Hepatocyte (in vitro differentiated cells): ENCODE data around the gene DLG2. TPM values are rescaled to one million over a fixed set of nuclear protein-coding genes. Genes with fewer than 3 reads are reported as not detected.

ENCODE experiments used
- DNase-seq: peaks from one replicate; pipeline ENCODE4 v3.0.0-alpha.2; 2016; ENCODE audit warnings: low spot score
- H2AFZ ChIP-seq: fragments of 200-600 bp; sonication (generic); 2 replicates; pipeline ENCODE4 v1.6.0; 2016; ENCODE audit warnings: antibody characterized with exemption, mild to moderate bottlenecking
- H3K27ac ChIP-seq: fragments of 200-600 bp; sonication (generic); 2 replicates; pipeline ENCODE4 v1.5.1; 2016; ENCODE audit warnings: mild to moderate bottlenecking
- H3K27me3 ChIP-seq: fragments of 200-600 bp; sonication (generic); 2 replicates; pipeline ENCODE4 v1.6.1; 2016
- H3K36me3 ChIP-seq: fragments of 200-600 bp; sonication (generic); replicated peaks from 2 replicates; pipeline ENCODE4 v1.5.1; 2016; ENCODE audit warnings: low read depth; ENCODE audit not compliant: insufficient read depth
- H3K4me1 ChIP-seq: fragments of 200-600 bp; sonication (generic); 2 replicates; pipeline ENCODE4 v1.5.1; 2016; ENCODE audit warnings: mild to moderate bottlenecking, moderate library complexity; ENCODE audit not compliant: insufficient read depth
- H3K4me2 ChIP-seq: fragments of 200-600 bp; sonication (generic); 2 replicates; pipeline ENCODE4 v1.6.0; 2016
- H3K4me3 ChIP-seq: fragments of 200-600 bp; sonication (generic); 2 replicates; pipeline ENCODE4 v1.5.1; 2016; ENCODE audit warnings: mild to moderate bottlenecking
- H3K79me2 ChIP-seq: fragments of 200-600 bp; sonication (generic); 2 replicates; pipeline ENCODE4 v1.6.0; 2017; ENCODE audit warnings: mild to moderate bottlenecking
- H3K9me2 ChIP-seq: fragments of 200-600 bp; sonication (generic); replicated peaks from 2 replicates; pipeline ENCODE4 v1.6.0; 2017; ENCODE audit warnings: mild to moderate bottlenecking; ENCODE audit not compliant: insufficient read depth
- H3K9me3 ChIP-seq: fragments of 200-600 bp; sonication (generic); 2 replicates; pipeline ENCODE4 v1.5.1; 2016; ENCODE audit warnings: low read depth, mild to moderate bottlenecking
- H4K20me1 ChIP-seq: fragments of 200-600 bp; sonication (generic); 2 replicates; pipeline ENCODE4 v1.6.0; 2016; ENCODE audit warnings: mild to moderate bottlenecking; ENCODE audit not compliant: insufficient read depth, poor library complexity, severe bottlenecking
- CTCF ChIP-seq: fragments of 200-600 bp; sonication (generic); IDR thresholded peaks from 2 replicates; pipeline ENCODE4 v1.5.1; 2016; ENCODE audit warnings: antibody characterized with exemption, mild to moderate bottlenecking; ENCODE audit not compliant: poor library complexity
- EZH2 ChIP-seq: fragments of 200-600 bp; sonication (generic); IDR thresholded peaks from 2 replicates; pipeline ENCODE4 v1.6.1; 2016; ENCODE audit warnings: antibody characterized with exemption, mild to moderate bottlenecking, borderline replicate concordance
- EZH2phosphoT487 ChIP-seq: fragments of 200-600 bp; sonication (generic); IDR thresholded peaks from one replicate; pipeline ENCODE4 v1.6.1; 2018; ENCODE audit warnings: antibody characterized with exemption, mild to moderate bottlenecking, low read depth, moderate library complexity; ENCODE audit not compliant: unreplicated experiment, severe bottlenecking
- WGBS: methylation state at CpG from one replicate; pipeline ENCODE4 v1.1.6; 2016; ENCODE audit warnings: low lambda C conversion rate; ENCODE audit errors: missing lambda C conversion rate; 5-methylcytosine and 5-hydroxymethylcytosine counted together
- polyA plus RNA-seq: library from polyadenylated mRNA; unstranded; fragments of >200 nt; fragmentation: Nextera tagmentation; extraction: Ambion mirVana; gene quantifications from 2 replicates; pipeline ENCODE4 v1.2.1, GENCODE V29; 2016
- total RNA-seq: library from RNA; depleted of rRNA; stranded (reverse); fragments of >200 nt; gene quantifications from 2 replicates; pipeline ENCODE4 v1.2.3, GENCODE V29; 2014

The DLG2 gene
- total and polyA plus RNA-seq, 2 experiments from 2014 or later, result 2.6 to 6.8 TPM

GRCh38 chr11:83564870-83565269 is 2062.3 kb downstream of the DLG2 start:
- Histone ChIP-seq H3K27me3 (no peaks in the 10 kb centered on the region), H3K4me3 (no peak overlapping the region), H2AFZ (no peak overlapping the region), H3K9me3 (no peaks in the 10 kb centered on the region), H3K36me3 (no peaks in the 10 kb centered on the region), H3K79me2 (no peaks in the 10 kb centered on the region), H3K9me2 (no peaks in the 10 kb centered on the region), H4K20me1 (no peaks in the 10 kb centered on the region), H3K27ac (no peak overlapping the region), H3K4me2 (no peak overlapping the region), H3K4me1 (no peaks in the 10 kb centered on the region)
- WGBS, result 92% methylated on average over 1 of the region's 1 CpG
- TF ChIP-seq EZH2 (no peak), EZH2phosphoT487 (no peak), CTCF (no peak)
- no peak for DNase-seq

GRCh38 chr11:83558281-83558680 is 2068.9 kb downstream of the DLG2 start:
- no peaks in the 10 kb centered on the region for H3K9me3 ChIP-seq
- no peaks in the 10 kb centered on the region for H3K4me1 ChIP-seq
- no peak for TF ChIP-seq EZH2
- no peak for TF ChIP-seq EZH2phosphoT487
- no peak for TF ChIP-seq CTCF
- no peak overlapping the region for H2AFZ ChIP-seq
- no peak overlapping the region for H3K27ac ChIP-seq
- no peaks in the 10 kb centered on the region for H3K9me2 ChIP-seq
- 86% methylated on average over 2 of the region's 2 CpGs for WGBS
- H3K36me3 ChIP-seq, result no peaks in the 10 kb centered on the region
- no peaks in the 10 kb centered on the region for H3K79me2 ChIP-seq
- H4K20me1 ChIP-seq, result no peaks in the 10 kb centered on the region
- H3K4me2 ChIP-seq, result no peak overlapping the region
- no peak for DNase-seq
- no peak overlapping the region for H3K4me3 ChIP-seq
- H3K27me3 ChIP-seq, result no peaks in the 10 kb centered on the region

GRCh38 chr11:83557653-83558052 is 2069.5 kb downstream of the DLG2 start:
- Histone ChIP-seq H3K4me2 (no peak overlapping the region), H3K9me3 (no peaks in the 10 kb centered on the region), H4K20me1 (no peaks in the 10 kb centered on the region), H3K27me3 (no peaks in the 10 kb centered on the region), H3K4me1 (no peaks in the 10 kb centered on the region), H3K36me3 (no peaks in the 10 kb centered on the region), H2AFZ (no peak overlapping the region), H3K79me2 (no peaks in the 10 kb centered on the region), H3K9me2 (no peaks in the 10 kb centered on the region), H3K4me3 (no peak overlapping the region), H3K27ac (no peak overlapping the region)
- TF ChIP-seq EZH2phosphoT487 (no peak), EZH2 (no peak), CTCF (no peak)
- WGBS, result 92% methylated on average over 2 of the region's 2 CpGs
- no peak for DNase-seq

GRCh38 chr11:83554876-83555275 is 2072.3 kb downstream of the DLG2 start:
- no peak overlapping the region for H2AFZ ChIP-seq
- DNase-seq, result no peak

More at GRCh38 chr11:83554876-83555275, 2072.3 kb downstream of the DLG2 start:
- H3K79me2 ChIP-seq, result no peaks in the 10 kb centered on the region
- no peaks in the 10 kb centered on the region for H4K20me1 ChIP-seq
- no peaks in the 10 kb centered on the region for H3K9me2 ChIP-seq
- no peaks in the 10 kb centered on the region for H3K4me1 ChIP-seq
- H3K27ac ChIP-seq, result no peak overlapping the region
- H3K36me3 ChIP-seq, result no peaks in the 10 kb centered on the region
- H3K4me3 ChIP-seq, result no peak overlapping the region
- no peaks in the 10 kb centered on the region for H3K9me3 ChIP-seq
- TF ChIP-seq CTCF, result no peak
- TF ChIP-seq EZH2, result no peak
- no peak for TF ChIP-seq EZH2phosphoT487
- no peaks in the 10 kb centered on the region for H3K27me3 ChIP-seq
- no peak overlapping the region for H3K4me2 ChIP-seq
